ENCODE measurements around the gene XRRA1.
"Not testable (repeated sequence)": the region's sequence is repeated elsewhere in the genome, so short reads cannot be mapped to it uniquely, and the experiment has no call there.

The XRRA1 gene

DNA sequence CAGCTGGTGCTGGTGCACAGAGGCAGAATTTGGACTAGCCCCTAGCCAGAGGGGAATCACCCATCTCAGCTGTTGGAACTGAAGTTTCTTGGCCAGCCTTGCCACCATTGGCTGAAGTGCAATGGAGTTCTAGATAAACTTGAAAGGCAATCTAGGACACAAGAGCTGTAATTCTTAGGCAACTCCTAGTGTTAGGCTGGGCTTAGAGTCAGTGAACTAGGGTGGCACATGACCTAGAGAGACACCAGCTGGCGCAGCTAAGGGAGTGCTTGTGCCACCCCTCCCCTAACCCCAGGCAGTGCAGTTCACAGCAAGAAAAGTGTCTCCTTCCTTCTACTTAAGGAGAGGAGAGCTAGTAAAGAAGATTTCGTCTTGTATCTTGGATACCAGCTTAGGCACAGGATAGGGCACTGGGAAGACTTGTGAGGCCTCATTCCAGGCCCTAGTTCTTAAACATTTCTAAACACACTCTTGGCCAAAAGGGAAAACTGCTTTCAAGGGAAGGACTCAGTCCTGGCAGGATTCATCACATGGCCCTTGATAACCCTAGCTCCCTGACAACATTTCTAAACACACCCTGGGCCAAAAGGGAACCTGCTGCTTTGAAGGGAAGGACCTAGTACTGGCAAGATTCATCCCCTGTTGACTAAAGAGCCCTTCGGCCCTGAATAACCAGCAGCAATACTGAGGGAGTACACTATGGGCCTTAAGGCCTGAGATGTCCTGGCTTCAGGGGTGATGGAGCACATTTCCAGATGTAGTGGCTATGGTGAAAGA lies 53.4 kb downstream of the XRRA1 start:
- no peak for DNase-seq

DNA sequence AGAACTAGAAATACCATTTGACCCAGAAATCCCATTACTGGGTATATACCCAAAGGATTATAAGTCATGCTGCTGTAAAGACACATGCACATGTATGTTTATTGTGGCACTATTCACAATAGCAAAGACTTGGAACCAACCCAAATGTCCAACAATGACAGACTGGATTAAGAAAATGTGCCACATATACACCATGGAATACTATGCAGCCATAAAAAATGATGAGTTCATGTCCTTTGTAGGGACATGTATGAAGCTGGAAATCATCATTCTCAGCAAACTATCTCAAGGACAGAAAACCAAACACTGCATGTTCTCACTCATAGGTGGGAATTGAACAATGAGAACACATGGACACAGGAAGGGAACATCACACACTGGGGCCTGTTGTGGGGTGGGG lies 55.9 kb downstream of the XRRA1 start:
- DNase-seq, result not testable (repeated sequence)

- DNase-seq, result peak; percentile 19
These were observed 71.8 kb downstream of the XRRA1 start for GRCh38 chr11:74877132-74877531.

GRCh38 chr11:74871037-74871436 lies 77.9 kb downstream of the XRRA1 start:
- DNase-seq, result no peak

DNA sequence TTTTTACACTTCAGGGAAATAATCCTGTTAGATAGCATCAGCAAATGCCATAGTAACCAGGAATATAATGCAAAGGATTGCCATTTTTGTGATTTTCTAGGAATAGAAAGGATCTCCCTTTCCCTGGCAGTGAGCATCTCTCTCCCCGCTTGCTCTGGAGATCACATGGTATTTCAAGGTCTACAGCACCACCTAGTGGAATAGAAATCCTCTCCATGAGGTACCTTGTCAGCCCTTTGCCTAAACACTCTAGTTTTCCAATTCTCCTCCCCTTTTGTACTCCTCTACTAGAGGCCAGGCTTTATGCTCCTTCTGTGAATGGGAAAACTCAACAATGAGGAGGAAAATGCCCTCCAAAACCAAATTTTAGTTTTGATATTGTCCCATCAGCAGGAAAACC lies 78.4 kb downstream of the XRRA1 start:
- DNase-seq, result peak; percentile 41

DNA sequence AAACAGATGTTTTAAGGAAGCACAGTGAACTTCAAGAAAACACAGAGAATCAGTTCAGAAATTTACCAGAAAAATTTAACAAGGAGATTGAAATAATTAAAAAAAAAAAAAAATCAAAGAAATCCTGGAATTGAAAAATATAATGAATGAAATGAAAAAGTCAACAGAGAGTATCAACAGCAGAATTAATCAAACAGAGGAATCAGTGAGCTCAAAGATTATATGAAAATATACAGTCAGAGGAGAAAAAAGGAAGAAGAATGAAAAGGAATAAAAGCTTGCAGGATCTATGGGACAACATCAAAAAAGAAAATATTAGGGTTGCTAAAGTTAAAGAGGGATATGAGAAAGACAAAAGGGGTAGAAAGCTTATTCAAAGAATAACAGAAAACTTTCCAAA lies 82.3 kb downstream of the XRRA1 start:
- DNase-seq, result no peak

GRCh38 chr11:74863410-74863809 lies 85.5 kb downstream of the XRRA1 start:
- no peak for DNase-seq

GRCh38 chr11:74860743-74861142 lies 88.1 kb downstream of the XRRA1 start:
- no peak for DNase-seq

DNA sequence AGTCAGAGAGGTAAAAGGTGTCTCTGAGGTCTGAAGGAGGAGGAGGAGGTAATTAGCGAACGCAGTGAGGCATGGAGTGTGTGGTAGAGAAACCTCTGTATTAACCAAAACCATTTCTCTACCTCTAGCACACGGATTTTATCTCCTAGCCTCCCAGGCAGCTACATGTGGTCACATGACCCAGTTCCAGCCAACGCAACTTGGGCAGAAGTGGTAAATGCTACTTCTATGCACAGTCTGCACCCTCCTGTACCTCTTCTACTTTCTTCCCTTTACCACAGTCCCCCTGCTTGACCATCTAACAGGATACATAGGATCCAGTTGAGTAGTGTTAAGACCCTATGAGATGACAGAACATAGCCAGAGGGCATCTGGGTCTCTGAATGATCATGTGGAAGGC lies 95.7 kb downstream of the XRRA1 start:
- no peak for DNase-seq

DNA sequence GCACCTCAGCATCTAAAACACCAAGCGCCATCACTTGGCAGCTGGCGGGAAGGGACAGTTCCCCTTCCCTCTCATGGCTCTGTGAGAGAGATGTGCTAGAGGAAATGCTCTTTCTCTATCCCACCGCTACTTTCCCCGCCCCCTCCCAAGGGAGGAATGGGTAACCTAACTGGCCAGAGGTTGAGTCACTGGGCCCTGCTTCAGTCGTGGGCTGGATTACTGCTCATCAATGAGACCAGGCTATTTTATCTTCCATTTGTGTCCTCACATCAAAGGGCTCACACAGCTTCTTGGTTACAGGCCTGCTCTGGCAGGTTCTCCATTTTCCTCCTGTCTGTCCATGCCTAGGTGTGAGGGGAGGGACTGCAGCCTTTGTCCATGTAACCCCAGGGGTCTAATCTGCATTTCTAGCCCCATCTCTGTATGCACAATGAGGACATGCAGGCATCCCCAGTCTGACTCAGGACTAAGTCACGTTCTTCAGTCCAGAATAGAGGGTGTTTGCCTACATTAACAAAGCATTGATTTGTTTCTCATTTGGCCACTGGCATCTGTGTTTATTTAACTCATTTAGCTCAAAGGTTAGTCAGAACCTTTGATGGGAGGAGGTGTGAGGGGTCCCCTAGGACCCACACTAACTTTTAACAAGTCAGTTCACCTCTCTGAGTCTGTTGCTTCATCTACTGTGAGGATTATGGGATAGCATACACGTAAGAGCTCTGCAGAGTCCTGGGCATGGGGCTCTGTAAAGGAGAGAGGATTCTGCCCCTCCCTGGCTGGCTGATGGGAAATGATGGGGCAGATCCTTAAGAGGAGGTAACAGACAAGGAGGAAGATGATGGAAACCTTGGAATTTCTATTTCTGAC lies 99.1 kb downstream of the XRRA1 start:
- DNase-seq, result no peak

DNA sequence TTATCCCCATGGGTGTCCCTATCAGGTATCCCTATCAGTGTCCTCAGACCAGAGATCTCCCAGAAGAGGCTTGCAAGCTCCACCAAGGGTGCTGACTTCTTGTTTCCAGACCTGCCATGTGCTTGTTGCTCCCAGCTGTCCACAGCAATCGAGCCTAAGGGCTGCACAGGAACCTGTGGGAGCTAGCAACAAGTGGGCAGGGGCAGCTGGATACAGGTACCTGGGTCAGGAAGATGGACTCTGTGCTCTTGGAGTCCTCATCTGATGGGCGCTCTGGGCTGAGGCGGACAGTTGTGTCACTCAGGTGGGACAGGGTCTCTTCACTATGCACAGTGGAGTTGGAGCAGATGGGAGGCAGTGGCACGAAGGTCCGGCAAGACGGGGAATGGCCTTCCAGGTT lies 101.0 kb downstream of the XRRA1 start:
- no peak for DNase-seq

DNA sequence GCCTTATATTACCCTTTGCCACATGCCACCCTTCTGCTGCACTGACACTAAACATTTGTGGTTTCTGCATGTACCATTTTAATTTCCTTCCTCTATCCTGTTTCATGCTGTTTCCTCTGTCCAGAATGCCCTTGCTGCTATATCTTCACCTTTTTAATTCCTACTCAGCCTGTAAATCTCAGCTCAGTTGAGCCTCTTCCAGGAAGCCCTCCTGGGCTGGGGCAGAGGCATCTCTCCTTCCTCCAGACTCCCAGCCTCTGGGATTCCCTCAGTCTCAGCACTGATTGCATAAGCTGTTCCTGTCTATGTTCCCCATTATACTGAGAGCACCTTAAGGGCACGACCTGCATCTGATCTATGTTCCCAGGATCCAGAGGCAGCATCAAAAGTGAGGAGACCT lies 101.5 kb downstream of the XRRA1 start:
- DNase-seq, result no peak

GRCh38 chr11:74846770-74847169 lies 102.1 kb downstream of the XRRA1 start:
- no peak for DNase-seq

DNA sequence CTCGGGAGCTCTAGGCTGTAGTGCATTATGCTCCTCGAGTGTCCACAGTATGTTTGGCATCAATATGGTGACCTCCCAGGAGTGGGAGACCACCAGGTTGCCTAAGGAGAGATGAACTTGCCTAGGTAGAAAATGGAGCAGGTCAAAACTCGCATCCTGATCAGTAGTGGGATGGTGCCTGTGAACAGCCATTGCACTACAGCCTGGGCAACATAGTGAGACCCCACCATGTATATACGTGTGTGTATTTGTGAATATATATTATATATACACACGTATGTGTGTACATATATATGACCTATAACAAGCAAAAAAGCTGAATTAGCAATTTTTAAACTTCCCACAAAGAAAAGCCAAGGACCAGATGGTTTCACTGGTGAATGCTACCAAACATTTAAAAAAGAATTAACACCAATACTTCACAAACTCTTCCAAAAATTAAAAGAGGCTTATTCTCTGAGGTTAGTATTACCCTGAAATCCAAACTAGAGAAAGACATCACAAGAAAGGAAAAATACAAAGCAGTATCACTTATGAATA lies 102.8 kb downstream of the XRRA1 start:
- DNase-seq, result no peak

GRCh38 chr11:74844865-74845264 lies 104.0 kb downstream of the XRRA1 start:
- no peak for DNase-seq

DNA sequence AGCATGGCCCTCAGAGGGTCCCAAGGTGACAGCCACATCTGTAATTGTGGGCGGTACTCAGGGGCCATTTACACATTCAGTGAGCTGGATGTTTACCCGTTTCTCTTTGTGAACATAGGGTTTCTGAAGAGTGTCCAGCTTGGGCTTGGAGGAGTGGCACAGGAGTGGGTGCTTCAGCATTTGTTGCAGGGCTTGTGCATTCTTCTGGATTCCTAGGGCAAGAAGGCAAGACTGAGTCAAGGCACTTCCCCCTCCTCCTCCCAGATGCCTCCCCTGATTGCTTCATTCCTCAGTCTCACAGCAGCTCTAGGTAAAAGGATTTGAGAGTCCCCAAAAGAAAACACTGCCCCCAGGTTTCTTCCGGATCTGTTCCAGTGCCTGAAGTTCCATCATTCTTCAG lies 104.8 kb downstream of the XRRA1 start:
- no peak for DNase-seq

GRCh38 chr11:74842967-74843366 lies 105.9 kb downstream of the XRRA1 start:
- no peak for DNase-seq

DNA sequence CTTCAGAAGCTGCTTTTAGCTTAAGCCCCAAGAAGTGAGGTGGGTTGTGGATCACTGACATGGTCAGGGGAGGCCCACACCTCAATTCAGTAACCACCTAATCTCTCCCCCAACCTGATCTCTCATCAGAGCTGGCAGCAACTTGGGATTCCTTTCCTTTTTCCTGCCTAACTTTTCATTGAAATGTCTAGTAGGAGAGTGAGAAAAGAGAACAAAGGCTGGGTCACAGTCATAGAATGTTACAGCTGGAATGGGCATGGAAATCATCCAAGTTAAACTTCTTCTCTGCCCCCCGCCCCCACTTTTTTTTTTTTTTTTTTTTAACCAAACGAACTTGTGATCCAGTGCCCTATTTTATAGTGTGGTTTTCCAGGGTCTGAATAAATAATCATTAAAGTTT lies 108.4 kb downstream of the XRRA1 start:
- DNase-seq, result no peak

DNA sequence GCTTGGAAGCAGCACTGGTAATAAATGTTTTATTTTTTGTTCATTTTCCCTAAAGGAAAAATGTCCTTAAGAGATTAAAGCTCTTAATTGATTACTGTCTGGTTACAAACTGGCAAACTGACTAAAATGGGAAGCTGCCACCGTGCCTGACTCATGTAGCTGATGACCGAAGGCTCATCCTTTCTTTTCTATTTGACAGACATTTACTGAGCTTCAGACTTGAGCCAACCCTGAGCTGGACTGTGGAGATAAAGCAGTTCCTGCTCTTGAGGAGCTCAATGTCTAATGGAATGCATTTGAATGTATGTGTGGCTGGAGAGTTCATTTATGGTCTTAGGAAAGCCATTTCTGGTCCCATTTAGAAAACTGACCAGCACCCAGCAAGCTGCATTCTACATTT lies 108.9 kb downstream of the XRRA1 start:
- no peak for DNase-seq

DNA sequence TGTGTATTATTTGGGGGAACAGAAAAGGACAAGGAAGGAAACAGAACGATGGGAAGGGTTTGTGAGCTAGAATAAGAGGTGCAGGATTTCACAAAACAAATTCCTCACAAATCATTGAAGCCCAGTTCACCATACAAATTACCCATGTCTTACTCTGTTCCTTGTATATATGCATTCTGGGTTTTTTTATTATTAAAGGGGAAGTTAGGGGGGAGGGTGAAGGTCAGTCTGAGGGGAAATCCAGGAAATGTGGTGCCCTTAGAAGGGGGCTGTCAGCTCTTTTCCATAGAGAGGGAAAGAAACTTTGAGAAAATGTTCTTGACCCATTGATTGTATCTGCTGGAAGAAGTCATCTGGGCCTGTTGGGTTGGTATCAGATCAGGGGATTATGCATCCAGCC lies 109.4 kb downstream of the XRRA1 start:
- no peak for DNase-seq

DNA sequence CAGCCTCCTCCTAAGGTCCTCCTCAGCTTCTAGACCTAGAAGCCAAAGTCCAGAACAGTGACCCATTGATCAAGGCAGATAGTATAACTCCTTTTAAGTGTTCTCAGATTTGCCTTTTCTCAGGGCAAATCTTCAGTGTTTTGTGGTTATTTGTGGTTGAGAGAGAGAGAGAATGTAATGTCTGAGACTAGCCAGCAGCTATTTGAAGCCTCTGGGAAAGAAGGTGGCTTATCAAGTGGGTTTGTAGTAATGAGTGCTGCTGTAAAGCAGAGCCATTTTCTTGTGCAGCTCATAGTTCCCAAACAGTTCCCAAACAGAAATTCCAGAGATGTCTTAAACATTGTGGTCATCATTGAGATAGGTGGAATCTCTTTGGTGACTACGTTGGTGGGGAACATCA lies 110.7 kb downstream of the XRRA1 start:
- DNase-seq, result no peak

- DNase-seq, result no peak
These were observed 111.7 kb downstream of the XRRA1 start for GRCh38 chr11:74837191-74837590.

- DNase-seq, result no peak
These were observed 122.0 kb downstream of the XRRA1 start for GRCh38 chr11:74826901-74827300.

- DNase-seq, result not testable (repeated sequence)
These were observed 123.3 kb downstream of the XRRA1 start for GRCh38 chr11:74825596-74825995.
